ENCODE data around the gene SAP25. TPM values are rescaled to one million over a fixed set of nuclear protein-coding genes. Genes with fewer than 3 reads are reported as not detected.

Gene SAP25
- total RNA-seq, 4 donors from 2014 or later = 0.96 to 52.4 (median 2.7) TPM; not detected in 1

DNA sequence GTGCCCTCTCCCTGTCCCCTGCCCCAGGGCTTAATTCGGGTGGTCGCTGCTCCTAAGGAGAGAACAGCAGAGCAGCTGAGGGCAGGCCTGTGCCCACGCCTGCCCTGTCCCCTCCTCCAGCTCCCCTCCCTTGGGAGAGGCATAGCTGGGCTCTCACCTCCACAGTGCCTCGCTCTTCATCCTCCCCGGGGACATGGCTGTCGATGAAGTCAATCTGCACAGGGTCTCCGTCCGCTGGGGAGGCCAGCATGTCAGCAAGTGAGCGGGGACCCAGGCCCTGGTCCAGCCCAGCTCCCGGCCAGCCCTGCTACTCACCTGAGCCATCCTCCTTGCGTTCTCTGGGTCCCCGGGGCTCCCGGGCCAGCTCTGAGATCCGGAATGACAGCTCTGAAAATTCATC is 3.8 kb upstream of the SAP25 start:
- 95% methylated on average over 14 of the region's 14 CpGs; no CpG with 5 or more reads in 1 of the 2 donors for WGBS, 2 donors (ENCODE audit: low coverage in 1 of 2)
- intact Hi-C loops (cut with DNase I; ENCODE audit: low total_unique reads) = no loop called here
- Histone ChIP-seq H3K4me3 (no peak overlapping the region), H3K9me3 (no peaks in the 10 kb centered on the region), H3K27me3 (no peaks in the 10 kb centered on the region), H3K36me3 (peaks cover 0 to 49% (median 16%) of the 10 kb centered on the region in 4 donors), H3K4me1 (peaks cover 0 to 2% (median under 1%) of the 10 kb centered on the region in 4 donors), H3K27ac (no peak overlapping the region)
- TF ChIP-seq EP300 (IDR thresholded peaks at IDR 0.05; ENCODE audit: low read depth) (no peak), POLR2AphosphoS5 (IDR thresholded peaks at IDR 0.05) (no peak), POLR2A (IDR thresholded peaks at IDR 0.05) (no peak), CTCF (IDR thresholded peaks at IDR 0.05) (no peak)
- DNase-seq = no peak
- in situ Hi-C loops (cut with MboI; ENCODE audit: low pct_ligation_motif_present in 1 of 4, low pct_unique_long_range_greater_than_20kb in 1 of 4, low sequenced_read_pairs in 3 of 4) = loop anchor here in 1 of 4 donors (25.0 kb wide), 1 partner anchor 110 kb away; the partner anchor contains the start of gene GIGYF1

DNA sequence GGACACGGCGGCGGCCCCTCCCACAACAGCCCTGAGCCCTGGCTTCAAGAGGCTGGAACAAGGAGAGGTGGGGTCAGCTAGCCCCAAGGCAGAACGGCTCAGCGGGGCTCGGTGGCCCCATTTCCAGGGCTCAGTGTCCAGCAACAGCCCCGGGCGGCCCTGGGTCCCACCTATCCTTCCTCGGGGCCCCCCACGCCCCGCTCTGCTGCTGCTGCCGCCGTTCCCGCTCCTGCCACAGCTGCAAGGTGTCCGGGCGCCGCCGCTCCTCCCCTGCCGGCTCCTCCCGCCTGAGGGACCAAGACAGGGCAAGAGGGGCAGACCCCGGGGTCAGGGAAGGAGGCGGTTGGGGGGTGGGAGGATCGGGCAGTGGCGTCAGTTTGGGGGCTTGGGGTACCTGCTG is 3.4 kb upstream of the SAP25 start:
- Histone ChIP-seq H3K27ac (no peak overlapping the region), H3K4me1 (no peaks in the 10 kb centered on the region), H3K9me3 (no peaks in the 10 kb centered on the region), H3K27me3 (no peaks in the 10 kb centered on the region), H3K4me3 (no peak overlapping the region), H3K36me3 (peaks cover 0 to 49% (median 16%) of the 10 kb centered on the region in 4 donors)
- no peak for DNase-seq
- in situ Hi-C loops (cut with MboI; ENCODE audit: low pct_ligation_motif_present in 1 of 4, low pct_unique_long_range_greater_than_20kb in 1 of 4, low sequenced_read_pairs in 3 of 4) = loop anchor here in 1 of 4 donors (25.0 kb wide), 1 partner anchor 110 kb away; the partner anchor contains the start of gene GIGYF1
- 90% methylated on average over 11 of the region's 24 CpGs; no CpG with 5 or more reads in 1 of the 2 donors for WGBS, 2 donors (ENCODE audit: low coverage in 1 of 2)
- intact Hi-C loops (cut with DNase I; ENCODE audit: low total_unique reads) = no loop called here
- TF ChIP-seq EP300 (IDR thresholded peaks at IDR 0.05; ENCODE audit: low read depth) = no peak
- TF ChIP-seq CTCF (IDR thresholded peaks at IDR 0.05) = no peak
- TF ChIP-seq POLR2A (IDR thresholded peaks at IDR 0.05) = no peak
- no peak for TF ChIP-seq POLR2AphosphoS5 (IDR thresholded peaks at IDR 0.05)

DNA sequence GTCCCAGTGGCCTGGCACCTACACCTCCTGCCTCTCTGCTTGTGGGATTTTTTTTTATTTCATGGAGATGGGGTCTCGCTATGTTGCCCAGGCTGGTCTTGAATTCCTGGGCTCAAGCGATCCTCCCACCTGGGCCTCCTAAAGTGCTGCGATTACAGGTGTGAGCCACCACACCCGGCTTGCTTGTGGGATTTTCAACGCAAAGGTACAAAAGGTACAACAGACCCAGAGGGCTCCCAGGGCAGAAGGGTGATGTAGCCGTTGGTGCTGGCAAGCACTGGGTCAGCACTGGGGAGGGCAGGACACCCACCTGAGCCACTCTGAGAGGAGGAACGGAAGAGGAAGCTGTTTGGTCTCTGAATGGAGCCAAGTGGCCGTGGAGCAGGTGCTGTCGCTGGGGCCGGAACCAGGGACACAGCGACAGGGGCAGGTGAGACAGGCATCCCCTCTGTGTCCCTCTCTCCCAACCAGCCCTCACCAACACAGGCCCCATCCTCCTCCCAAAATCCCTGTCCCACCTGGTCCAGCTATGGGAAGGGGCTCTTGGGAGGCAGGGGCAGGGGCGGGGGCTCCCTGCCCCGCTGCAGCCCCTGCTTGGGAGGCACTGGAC is 2.8 kb upstream of the SAP25 start:
- Histone ChIP-seq H3K9me3 (no peaks in the 10 kb centered on the region), H3K4me1 (no peaks in the 10 kb centered on the region), H3K36me3 (peaks cover 0 to 43% (median 13%) of the 10 kb centered on the region in 4 donors), H3K4me3 (no peak overlapping the region), H3K27me3 (peaks cover 3% of the 10 kb centered on the region), H3K27ac (no peak overlapping the region)
- TF ChIP-seq EP300 (IDR thresholded peaks at IDR 0.05; ENCODE audit: low read depth) (no peak), POLR2AphosphoS5 (IDR thresholded peaks at IDR 0.05) (no peak)
- DNase-seq = no peak
- intact Hi-C loops (cut with DNase I; ENCODE audit: low total_unique reads) = no loop called here
- in situ Hi-C loops (cut with MboI; ENCODE audit: low pct_ligation_motif_present in 1 of 4, low pct_unique_long_range_greater_than_20kb in 1 of 4, low sequenced_read_pairs in 3 of 4) = loop anchor here in 1 of 4 donors (25.0 kb wide), 1 partner anchor 111 kb away; the partner anchor contains the start of gene GIGYF1
- WGBS, 2 donors (ENCODE audit: low coverage in 1 of 2) = 94% methylated on average over 13 of the region's 13 CpGs; no CpG with 5 or more reads in 1 of the 2 donors

GRCh38 chr7:100575746-100576383 is 2.2 kb upstream of the SAP25 start:
- WGBS, 2 donors (ENCODE audit: low coverage in 1 of 2) = 92% methylated on average over 17 of the region's 17 CpGs; no CpG with 5 or more reads in 1 of the 2 donors
- intact Hi-C loops (cut with DNase I; ENCODE audit: low total_unique reads) = no loop called here

More at GRCh38 chr7:100575746-100576383, 2.2 kb upstream of the SAP25 start:
- Histone ChIP-seq H3K4me1 (peaks cover 0 to 4% (median 1%) of the 10 kb centered on the region in 4 donors), H3K9me3 (no peaks in the 10 kb centered on the region), H3K27me3 (peaks cover 6% of the 10 kb centered on the region), H3K27ac (no peak overlapping the region), H3K4me3 (no peak overlapping the region), H3K36me3 (peaks cover 0 to 37% (median 10%) of the 10 kb centered on the region in 4 donors)
- no peak for DNase-seq
- in situ Hi-C loops (cut with MboI; ENCODE audit: low pct_ligation_motif_present in 1 of 4, low pct_unique_long_range_greater_than_20kb in 1 of 4, low sequenced_read_pairs in 3 of 4) = loop anchor here in 1 of 4 donors (25.0 kb wide), 1 partner anchor 111 kb away; the partner anchor contains the start of gene GIGYF1
- TF ChIP-seq POLR2AphosphoS5 (IDR thresholded peaks at IDR 0.05) (no peak), POLR2A (IDR thresholded peaks at IDR 0.05) (no peak), CTCF (IDR thresholded peaks at IDR 0.05) (no peak), EP300 (IDR thresholded peaks at IDR 0.05; ENCODE audit: low read depth) (no peak)

Measured in transverse colon (tissue), 4 donors.